Stimulated activated naive B cell treated with anti-CD40 and anti-IgM and Interleukin-4, amounts not matched to agents 10 μg/mL and 1 μg/mL and 100 μg/mL, for 72 hours (primary cell): ENCODE measurements around the gene PHF23.
A peak's percentile ranks its signal among the peaks of the same experiment; 100 is the strongest.

Experiments
- ATAC-seq, 2 donors: fragments of 150-1000 bp; cut with Tn5 transposase; replicated peaks; 2 replicates each; pipeline ENCODE4 v1.10.0; 2021; ENCODE audit warnings: moderate library complexity in 1 of 2
- DNase-seq: peaks from one replicate; pipeline ENCODE4 v3.0.0; 2021
- H3K27ac Mint-ChIP-seq: one replicate; pipeline ENCODE4 v1.8.0; 2022; ENCODE audit warnings: mild to moderate bottlenecking, mixed read lengths
- H3K27me3 Mint-ChIP-seq, 2 donors: one replicate each; pipeline ENCODE4 v1.8.0; 2022; ENCODE audit warnings: mixed read lengths in 2 of 2
- H3K36me3 Mint-ChIP-seq, 2 donors: one replicate each; pipeline ENCODE4 v1.8.0; 2022; ENCODE audit warnings: mixed read lengths in 2 of 2, mild to moderate bottlenecking in 1 of 2
- H3K4me1 Mint-ChIP-seq, 2 donors: one replicate each; pipeline ENCODE4 v1.8.0; 2022; ENCODE audit warnings: mixed read lengths in 2 of 2, mild to moderate bottlenecking in 1 of 2
- H3K4me3 Mint-ChIP-seq, 2 donors: one replicate each; pipeline ENCODE4 v1.8.0; 2022; ENCODE audit warnings: mild to moderate bottlenecking in 2 of 2, mixed read lengths in 2 of 2, moderate library complexity in 1 of 2
- H3K9me3 Mint-ChIP-seq, 2 donors: one replicate each; pipeline ENCODE4 v1.8.0; 2022; ENCODE audit warnings: mixed read lengths in 2 of 2, mild to moderate bottlenecking in 1 of 2

The PHF23 gene

GRCh38 chr17:7204336-7204735 is 34.9 kb downstream of the PHF23 start:
- Mint-ChIP-seq H3K9me3 (no peaks in the 10 kb centered on the region), H3K27ac (peak overlapping the region; percentile 97), H3K36me3 (peaks cover 0 to 3% of the 10 kb centered on the region in 2 donors), H3K27me3 (no peaks in the 10 kb centered on the region), H3K4me1 (peaks cover 22 to 26% of the 10 kb centered on the region in 2 donors), H3K4me3 (peak overlapping the region; percentile 88 to 91)
- DNase-seq (no peak), ATAC-seq (peak in 1 of 2 donors; percentile 2)

- no peak overlapping the region for H3K4me3 Mint-ChIP-seq
- DNase-seq (no peak), ATAC-seq (no peak)
- peak overlapping the region; percentile 63 for H3K27ac Mint-ChIP-seq
- peaks cover 22 to 26% of the 10 kb centered on the region in 2 donors for H3K4me1 Mint-ChIP-seq
- peaks cover 0 to 3% of the 10 kb centered on the region in 2 donors for H3K36me3 Mint-ChIP-seq
- H3K9me3 Mint-ChIP-seq, result no peaks in the 10 kb centered on the region
- no peaks in the 10 kb centered on the region for H3K27me3 Mint-ChIP-seq
These were observed 35.9 kb downstream of the PHF23 start for GRCh38 chr17:7203391-7203790.

GRCh38 chr17:7196651-7197401 is 42.4 kb downstream of the PHF23 start:
- no peaks in the 10 kb centered on the region for H3K4me1 Mint-ChIP-seq
- no peaks in the 10 kb centered on the region for H3K9me3 Mint-ChIP-seq
- no peaks in the 10 kb centered on the region for H3K27me3 Mint-ChIP-seq
- no peak overlapping the region for H3K4me3 Mint-ChIP-seq
- no peak for DNase-seq
- peaks cover 0 to 3% of the 10 kb centered on the region in 2 donors for H3K36me3 Mint-ChIP-seq
- no peak for ATAC-seq
- H3K27ac Mint-ChIP-seq, result no peak overlapping the region

- ATAC-seq (no peak), DNase-seq (no peak)
- Mint-ChIP-seq H3K4me1 (no peaks in the 10 kb centered on the region), H3K9me3 (no peaks in the 10 kb centered on the region), H3K36me3 (peaks cover 0 to 3% of the 10 kb centered on the region in 2 donors), H3K27me3 (no peaks in the 10 kb centered on the region), H3K4me3 (no peak overlapping the region), H3K27ac (no peak overlapping the region)
These were observed 43.3 kb downstream of the PHF23 start for GRCh38 chr17:7195971-7196370.

- ATAC-seq, result no peak
- Mint-ChIP-seq H3K36me3 (peaks cover 0 to 3% of the 10 kb centered on the region in 2 donors), H3K4me3 (no peak overlapping the region)
These were observed 46.9 kb downstream of the PHF23 start for GRCh38 chr17:7192271-7192937.

GRCh38 chr17:7191571-7192270 is 47.5 kb downstream of the PHF23 start:
- no peak for DNase-seq
- peaks cover 0 to under 1% of the 10 kb centered on the region in 2 donors for H3K4me1 Mint-ChIP-seq
- peak; percentile 42 to 56 for ATAC-seq
- no peak overlapping the region for H3K27ac Mint-ChIP-seq
- peaks cover 0 to 3% of the 10 kb centered on the region in 2 donors for H3K36me3 Mint-ChIP-seq
- no peak overlapping the region for H3K4me3 Mint-ChIP-seq
- H3K9me3 Mint-ChIP-seq, result no peaks in the 10 kb centered on the region
- no peaks in the 10 kb centered on the region for H3K27me3 Mint-ChIP-seq

More at GRCh38 chr17:7192271-7192937, 46.9 kb downstream of the PHF23 start:
- no peaks in the 10 kb centered on the region for H3K9me3 Mint-ChIP-seq
- no peaks in the 10 kb centered on the region for H3K4me1 Mint-ChIP-seq
- H3K27ac Mint-ChIP-seq, result no peak overlapping the region
- no peaks in the 10 kb centered on the region for H3K27me3 Mint-ChIP-seq
- no peak for DNase-seq

GRCh38 chr17:7191069-7191468 is 48.2 kb downstream of the PHF23 start:
- Mint-ChIP-seq H3K27ac (no peak overlapping the region), H3K4me3 (no peak overlapping the region), H3K4me1 (peaks cover 0 to 6% of the 10 kb centered on the region in 2 donors), H3K27me3 (no peaks in the 10 kb centered on the region), H3K9me3 (no peaks in the 10 kb centered on the region), H3K36me3 (peaks cover 0 to 3% of the 10 kb centered on the region in 2 donors)
- no peak for ATAC-seq
- DNase-seq, result no peak

GRCh38 chr17:7190276-7190917 is 48.9 kb downstream of the PHF23 start:
- H3K36me3 Mint-ChIP-seq, result peaks cover 0 to under 1% of the 10 kb centered on the region in 2 donors
- H3K27ac Mint-ChIP-seq, result no peak overlapping the region
- no peak for DNase-seq
- ATAC-seq, result no peak
- no peaks in the 10 kb centered on the region for H3K9me3 Mint-ChIP-seq
- H3K27me3 Mint-ChIP-seq, result no peaks in the 10 kb centered on the region
- H3K4me1 Mint-ChIP-seq, result peaks cover 0 to 6% of the 10 kb centered on the region in 2 donors
- H3K4me3 Mint-ChIP-seq, result no peak overlapping the region

- no peak for ATAC-seq
- no peaks in the 10 kb centered on the region for H3K9me3 Mint-ChIP-seq
- peaks cover 7 to 8% of the 10 kb centered on the region in 2 donors for H3K4me1 Mint-ChIP-seq
- H3K27me3 Mint-ChIP-seq, result no peaks in the 10 kb centered on the region
- DNase-seq, result no peak
- no peak overlapping the region for H3K4me3 Mint-ChIP-seq
- no peak overlapping the region for H3K27ac Mint-ChIP-seq
- H3K36me3 Mint-ChIP-seq, result no peaks in the 10 kb centered on the region
These were observed 53.0 kb downstream of the PHF23 start for GRCh38 chr17:7186241-7186640.
